Heart left ventricle (tissue), 16 donors: ENCODE measurements around the gene WWOX. TPM values are rescaled to one million over a fixed set of nuclear protein-coding genes. Genes with fewer than 3 reads are reported as not detected.

Experiments
- ATAC-seq, 4 donors: fragments of 200-7000 bp; cut with Tn5 transposase; one replicate each; pipeline ENCODE4 v1.9.1; 2020 to 2022; ENCODE audit warnings: moderate library complexity in 4 of 4, mild to moderate bottlenecking in 3 of 4, moderate number of reproducible peaks in 1 of 4
- DNase-seq, 5 donors: peaks; one replicate each; pipeline ENCODE4 v3.0.0-alpha.2; 2020
- H3K27ac ChIP-seq, 12 donors: fragments of 200-600 bp; sonication (generic) in 4 of 12; one replicate each; pipeline versions ENCODE4 v1.5.0 to v1.8.0; 2016 to 2022; ENCODE audit warnings: mild to moderate bottlenecking in 2 of 12
- H3K27me3 ChIP-seq, 9 donors: fragments of 200-600 bp; sonication (generic) in 2 of 9; one replicate each; pipeline versions ENCODE4 v1.5.1 to v1.8.0; 2016 to 2022; ENCODE audit warnings: mild to moderate bottlenecking in 3 of 9
- H3K36me3 ChIP-seq, 9 donors: fragments of 200-600 bp; sonication (generic) in 2 of 9; one replicate each; pipeline versions ENCODE4 v1.5.0 to v1.8.0; 2018 to 2022; ENCODE audit warnings: mild to moderate bottlenecking in 2 of 9
- H3K4me1 ChIP-seq, 12 donors: fragments of 200-600 bp; sonication (generic) in 4 of 12; one replicate each; pipeline versions ENCODE4 v1.5.0 to v1.8.0; 2016 to 2022; ENCODE audit warnings: mild to moderate bottlenecking in 3 of 12
- H3K4me3 ChIP-seq, 12 donors: fragments of 200-600 bp; sonication (generic) in 4 of 12; one replicate each; pipeline versions ENCODE4 v1.5.0 to v1.8.0; 2017 to 2022; ENCODE audit warnings: mild to moderate bottlenecking in 9 of 12, moderate library complexity in 4 of 12
- H3K9me3 ChIP-seq, 12 donors: fragments of 200-600 bp; sonication (generic) in 4 of 12; one replicate each; pipeline versions ENCODE4 v1.5.0 to v1.8.0; 2016 to 2022; ENCODE audit warnings: mild to moderate bottlenecking in 1 of 12
- CTCF ChIP-seq, 12 donors: fragments of 200-600 bp; sonication (generic) in 4 of 12; IDR thresholded peaks; one replicate each; pipeline versions ENCODE4 v1.5.0 to v1.8.0; 2018 to 2022; ENCODE audit warnings: antibody characterized with exemption in 12 of 12, mild to moderate bottlenecking in 5 of 12
- POLR2A ChIP-seq, 2 donors: fragments of 450-650 bp; IDR thresholded peaks; one replicate each; pipeline ENCODE4 v1.6.1; 2017; ENCODE audit warnings: antibody characterized with exemption in 2 of 2, mild to moderate bottlenecking in 2 of 2, moderate library complexity in 2 of 2
- WGBS, 4 donors: extraction: QIAGEN DNeasy Blood & Tissue Kit in 2 of 4; methylation state at CpG; one replicate each; pipeline versions ENCODE4 v1.1.5 to v1.1.7; 2013 to 2018; 5-methylcytosine and 5-hydroxymethylcytosine counted together
- intact Hi-C, 10 donors: fragments of 100-400 bp; cut with DNase I; formaldehyde crosslinking; loops; one replicate each; pipeline versions ENCODE4 v1.11.1 to v1.14.2; 2022
- polyA plus RNA-seq, 2 donors: library from polyadenylated mRNA; stranded (reverse); fragments of 200-250 nt; gene quantifications; one replicate each; pipeline ENCODE4 v1.2.3, GENCODE V29; 2013
- total RNA-seq, 9 donors: library from RNA; depleted of rRNA in 2 of 9; stranded (reverse); fragments of >200 nt in 2 of 9; fragmentation: NEBNext Ultra II Directional in 3 of 9; extraction: Animal tissue kit (Norgen Biotek cat#: 25700) in 3 of 9; gene quantifications; one replicate each; pipeline versions ENCODE4 v1.1.0 to v1.2.4, GENCODE V29; 2016 to 2023
- donor health status: ischemic (EF 13 %, LVEDD 7.1; RV severe dilation, severe dysfunction).
- donor health status: healthy with polysubstance abuse.
- donor health status: DM: no; HTN: yes; CAD: no.
- donor health status: DM: no; HTN: no; CAD: no.
- donor health status: ischemic (EF 25% LVEDD 6.9; RV normal size, moderate dysfunction).
- donor health status: ischemic (EF 25% LVEDD 5.7; RV mildly dilated, moderate dysfunction).
- donor health status: healthy.
- donor health status: DM: yes; HTN: yes; CAD: no.
- donor health status: ischemic (EF 35%, LVEDD 5.7; RV mildly dilated, moderate dysfunction).
- donor health status: nonischemic (EF 11% LVEDD 7.7; RV severe dilation, severe dysfunction).
- donor health status: DM: yes; HTN: yes; CAD: no.
- donor health status: PGD.
- donor health status: ischemic (EF 29% LVEDD 5.4; RV normal size, mild dysfunction).
- donor health status: nonischemic (EF 23%, LVEDD 6.1; RV moderate dilation, normal function).

The WWOX gene
- total and polyA plus RNA-seq, 11 donors, result 4.3 to 18.3 (median 9.1) TPM

GRCh38 chr16:79018650-79019429, 919.4 kb downstream of the WWOX start:
- no peaks in the 10 kb centered on the region for H3K27me3 ChIP-seq
- 88 to 95% (median 91%) methylated on average over 13 of the region's 13 CpGs for WGBS, 4 donors
- ATAC-seq, result no peak
- DNase-seq, result no peak
- TF ChIP-seq CTCF (IDR thresholded peaks at IDR 0.05) (no peak), POLR2A (IDR thresholded peaks at IDR 0.05) (no peak)
- intact Hi-C loops, result loop anchor here in 1 of 10 donors (5.0 kb wide), 1 partner anchor 482 kb away; no protein-coding TSS in a partner anchor
- no peaks in the 10 kb centered on the region for H3K36me3 ChIP-seq
- no peaks in the 10 kb centered on the region for H3K9me3 ChIP-seq
- H3K4me3 ChIP-seq, result no peak overlapping the region
- H3K27ac ChIP-seq, result no peak overlapping the region
- no peaks in the 10 kb centered on the region for H3K4me1 ChIP-seq

- no peak for ATAC-seq
- Histone ChIP-seq H3K36me3 (no peaks in the 10 kb centered on the region), H3K4me1 (no peaks in the 10 kb centered on the region), H3K27ac (no peak overlapping the region), H3K27me3 (no peaks in the 10 kb centered on the region), H3K9me3 (no peaks in the 10 kb centered on the region), H3K4me3 (no peak overlapping the region)
- TF ChIP-seq POLR2A (IDR thresholded peaks at IDR 0.05) (no peak), CTCF (IDR thresholded peaks at IDR 0.05) (no peak)
- intact Hi-C loops, result loop anchor here in 1 of 10 donors (5.0 kb wide), 1 partner anchor 482 kb away; no protein-coding TSS in a partner anchor
- no peak for DNase-seq
- WGBS, 4 donors, result 45 to 65% (median 60%) methylated on average over 3 of the region's 3 CpGs
Observed at GRCh38 chr16:79019431-79019830, 920.0 kb downstream of the WWOX start.

- Histone ChIP-seq H3K9me3 (no peaks in the 10 kb centered on the region), H3K27me3 (no peaks in the 10 kb centered on the region), H3K4me1 (no peaks in the 10 kb centered on the region), H3K27ac (no peak overlapping the region), H3K36me3 (no peaks in the 10 kb centered on the region), H3K4me3 (no peak overlapping the region)
- no peak for ATAC-seq
- DNase-seq, result no peak
- whole genome bisulfite sequencing, 4 donors, result 61 to 83% (median 75%) methylated on average over 9 of the region's 9 CpGs
- intact Hi-C loops, result no loop called here
- TF ChIP-seq CTCF (IDR thresholded peaks at IDR 0.05), result no peak
- no peak for TF ChIP-seq POLR2A (IDR thresholded peaks at IDR 0.05)
Observed at GRCh38 chr16:79021991-79022630, 922.7 kb downstream of the WWOX start.

GRCh38 chr16:79026117-79026516, 926.7 kb downstream of the WWOX start:
- 92 to 96% (median 94%) methylated on average over 4 of the region's 4 CpGs for WGBS, 4 donors
- H3K36me3 ChIP-seq, result no peaks in the 10 kb centered on the region
- H3K27ac ChIP-seq, result no peak overlapping the region
- H3K9me3 ChIP-seq, result no peaks in the 10 kb centered on the region
- no peaks in the 10 kb centered on the region for H3K4me1 ChIP-seq
- no peak for DNase-seq
- no peaks in the 10 kb centered on the region for H3K27me3 ChIP-seq
- intact Hi-C loops, result no loop called here
- ATAC-seq, result no peak
- no peak for TF ChIP-seq POLR2A (IDR thresholded peaks at IDR 0.05)
- no peak for TF ChIP-seq CTCF (IDR thresholded peaks at IDR 0.05)
- H3K4me3 ChIP-seq, result no peak overlapping the region
